ENCODE measurements around the gene INTS14.

DNA sequence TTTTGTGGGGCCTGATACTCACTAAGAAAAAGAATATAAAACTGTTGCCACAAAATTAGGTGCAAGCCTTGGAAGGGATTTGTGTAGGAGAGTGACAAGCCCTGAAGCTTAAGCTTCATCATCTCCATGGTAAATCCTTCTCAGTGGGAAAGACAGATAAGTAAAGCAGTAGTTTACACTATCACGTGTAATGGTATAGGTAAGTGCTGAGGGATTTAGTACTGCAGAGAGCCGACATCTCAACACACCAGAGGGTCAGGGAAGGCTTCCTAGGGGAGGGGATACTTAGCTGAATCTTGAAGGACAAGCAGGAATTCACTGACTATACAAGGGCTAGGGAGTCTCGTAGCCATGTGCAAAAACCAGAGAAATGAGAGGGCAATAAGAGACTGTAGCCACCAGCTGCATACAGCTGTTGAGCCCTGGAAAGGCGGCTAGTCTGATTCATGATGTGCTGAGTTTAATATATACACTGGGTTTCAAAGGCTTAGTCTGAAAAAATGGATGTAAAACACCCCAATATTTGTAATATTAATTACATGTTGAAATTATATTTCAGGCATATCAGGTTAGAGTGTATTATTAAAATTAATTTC is 21.9 kb upstream of the INTS14 start:
- TF ChIP-seq CTCF (IDR thresholded peaks at IDR 0.05; ENCODE audit: low read length) (no peak), EZH2 (optimal IDR thresholded peaks at IDR 0.05; ENCODE audit: low read depth, low read length) (no peak), EZH2phosphoT487 (IDR thresholded peaks at IDR 0.05; ENCODE audit: low read length) (no peak)
